NCI-H2171 treated with DMSO at 0.1 percent for 48 hours (cell line): ENCODE results near the gene CCT4.
"Not testable (repeated sequence)": the region's sequence is repeated elsewhere in the genome, so short reads cannot be mapped to it uniquely, and the experiment has no call there.

Source experiments
- DNase-seq: peaks from one replicate; lab custom pipeline; 2025; lab: John Stamatoyannopoulos, UW

The CCT4 gene

GRCh38 chr2:61888267-61889055 is at the start of gene CCT4:
CCT4 (minus strand) TSS chr2:61888656; CDS start chr2:61888507, 149 bp downstream.
- peak; percentile 91 for DNase-seq

GRCh38 chr2:61937886-61938285 is 49.4 kb upstream of the CCT4 start:
- peak; percentile 56 for DNase-seq

GRCh38 chr2:61937098-61937497 is 48.6 kb upstream of the CCT4 start:
- no peak for DNase-seq

- DNase-seq, result no peak
Measured at GRCh38 chr2:61928826-61929461, 40.5 kb upstream of the CCT4 start.

GRCh38 chr2:61926531-61927477 is 38.3 kb upstream of the CCT4 start:
- no peak for DNase-seq

- no peak for DNase-seq
Measured at GRCh38 chr2:61924895-61925663, 36.6 kb upstream of the CCT4 start.

GRCh38 chr2:61922714-61923113 is 34.3 kb upstream of the CCT4 start:
- DNase-seq, result no peak

GRCh38 chr2:61920548-61920947 is 32.1 kb upstream of the CCT4 start:
- no peak for DNase-seq

GRCh38 chr2:61914794-61915193 is 26.3 kb upstream of the CCT4 start:
- DNase-seq, result not testable (repeated sequence)

- peak; percentile 2 for DNase-seq
Measured at GRCh38 chr2:61911510-61911909, 23.1 kb upstream of the CCT4 start.

- no peak for DNase-seq
Measured at GRCh38 chr2:61910603-61911002, 22.1 kb upstream of the CCT4 start.

- DNase-seq, result no peak
Measured at GRCh38 chr2:61909116-61909515, 20.7 kb upstream of the CCT4 start.

GRCh38 chr2:61906186-61906470 is 17.7 kb upstream of the CCT4 start:
- DNase-seq, result no peak

- peak; percentile 61 for DNase-seq
Measured at GRCh38 chr2:61905372-61906185, 17.1 kb upstream of the CCT4 start, which contains the start of gene COMMD1. COMMD1 (plus strand) TSS chr2:61905674; CDS start chr2:61905679, 5 bp downstream.

GRCh38 chr2:61900281-61900680 is 11.8 kb upstream of the CCT4 start:
- no peak for DNase-seq

GRCh38 chr2:61898810-61899209 is 10.4 kb upstream of the CCT4 start:
- DNase-seq, result peak; percentile 14

GRCh38 chr2:61887717-61888266 is 664 bp downstream of the CCT4 start:
- DNase-seq, result no peak

- no peak for DNase-seq
Measured at GRCh38 chr2:61885896-61886603, 2.4 kb downstream of the CCT4 start.

GRCh38 chr2:61882850-61883249 is 5.6 kb downstream of the CCT4 start:
- DNase-seq, result no peak

GRCh38 chr2:61879351-61879750 is 9.1 kb downstream of the CCT4 start:
- DNase-seq, result not testable (repeated sequence)
